Measurements from ENCODE around the gene CLDND1.

DNA sequence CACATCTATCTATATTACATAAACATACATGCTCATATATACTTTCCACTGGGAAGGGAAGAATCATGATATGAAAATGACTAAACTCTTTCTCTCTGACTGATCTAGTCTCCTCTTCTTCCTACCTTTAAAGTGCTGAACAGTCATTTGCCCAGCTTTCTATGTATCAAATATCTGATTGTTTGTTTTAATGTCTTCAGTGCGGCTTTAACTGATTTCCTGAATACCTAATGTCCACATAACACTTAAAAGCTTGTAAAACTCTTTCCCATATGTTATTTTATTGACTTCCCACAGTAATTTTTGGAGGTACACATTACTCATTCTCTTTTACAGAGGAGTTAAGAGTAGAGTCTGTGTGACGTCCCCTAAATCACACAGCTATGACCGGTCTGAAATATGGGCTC is 42.5 kb upstream of the CLDND1 start:
- TF ChIP-seq, protein P1, sequence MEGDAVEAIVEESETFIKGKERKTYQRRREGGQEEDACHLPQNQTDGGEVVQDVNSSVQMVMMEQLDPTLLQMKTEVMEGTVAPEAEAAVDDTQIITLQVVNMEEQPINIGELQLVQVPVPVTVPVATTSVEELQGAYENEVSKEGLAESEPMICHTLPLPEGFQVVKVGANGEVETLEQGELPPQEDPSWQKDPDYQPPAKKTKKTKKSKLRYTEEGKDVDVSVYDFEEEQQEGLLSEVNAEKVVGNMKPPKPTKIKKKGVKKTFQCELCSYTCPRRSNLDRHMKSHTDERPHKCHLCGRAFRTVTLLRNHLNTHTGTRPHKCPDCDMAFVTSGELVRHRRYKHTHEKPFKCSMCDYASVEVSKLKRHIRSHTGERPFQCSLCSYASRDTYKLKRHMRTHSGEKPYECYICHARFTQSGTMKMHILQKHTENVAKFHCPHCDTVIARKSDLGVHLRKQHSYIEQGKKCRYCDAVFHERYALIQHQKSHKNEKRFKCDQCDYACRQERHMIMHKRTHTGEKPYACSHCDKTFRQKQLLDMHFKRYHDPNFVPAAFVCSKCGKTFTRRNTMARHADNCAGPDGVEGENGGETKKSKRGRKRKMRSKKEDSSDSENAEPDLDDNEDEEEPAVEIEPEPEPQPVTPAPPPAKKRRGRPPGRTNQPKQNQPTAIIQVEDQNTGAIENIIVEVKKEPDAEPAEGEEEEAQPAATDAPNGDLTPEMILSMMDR (IDR thresholded peaks at IDR 0.05 in 4 of 5, conservative IDR thresholded peaks at IDR 0.05 in 1 of 5), result no peak
- TF ChIP-seq POLR2A (IDR thresholded peaks at IDR 0.05), result no peak
